GM12891 (cell line): ENCODE data around the gene WBP1.

ENCODE experiments used
- POLR2A ChIP-seq: IDR thresholded peaks from 2 replicates; pipeline ENCODE4 v1.6.1; 2011; ENCODE audit warnings: low read depth, low read length, control low read depth
- POLR2AphosphoS5 ChIP-seq: IDR thresholded peaks from 2 replicates; pipeline ENCODE4 v1.6.1; 2011; ENCODE audit warnings: low read depth, low read length, control low read depth
- POU2F2 ChIP-seq: IDR thresholded peaks from 2 replicates; pipeline ENCODE4 v1.6.1; 2011; ENCODE audit warnings: low read depth, mild to moderate bottlenecking, control low read depth, low read length, moderate library complexity
- TAF1 ChIP-seq: IDR thresholded peaks from 2 replicates; pipeline ENCODE4 v1.6.1; 2011; ENCODE audit warnings: low read depth, low read length, control low read depth

DNA sequence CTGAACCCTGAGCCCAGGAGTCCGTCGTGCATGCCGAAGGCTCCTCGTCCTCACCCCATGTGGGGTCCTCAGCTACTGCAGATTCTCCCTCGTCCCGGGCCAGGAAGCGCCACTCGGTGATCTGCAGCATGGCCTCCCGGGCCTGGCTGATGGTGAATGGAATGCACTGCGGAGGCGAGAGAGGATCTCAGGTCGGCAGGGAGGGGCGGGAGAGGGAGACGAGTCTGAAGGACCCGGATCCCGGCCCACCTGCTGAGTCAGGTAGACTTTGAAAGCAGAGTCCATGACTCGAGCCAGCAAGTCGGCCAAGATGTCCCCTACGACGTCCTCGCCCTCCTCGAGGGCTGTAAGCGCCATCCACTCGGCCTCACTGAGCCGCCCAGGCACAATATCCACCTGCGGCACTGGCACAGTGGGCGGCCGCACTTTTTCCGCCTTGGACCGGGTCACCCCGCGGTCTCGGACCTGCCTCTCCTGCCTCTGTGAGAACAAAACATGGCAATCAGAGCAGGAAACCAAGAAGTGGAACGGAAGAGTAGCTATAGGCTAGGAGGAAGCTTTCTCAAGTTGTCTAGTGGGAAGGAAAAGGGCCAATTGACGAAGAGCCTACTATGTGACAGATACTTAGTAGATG is 42.4 kb upstream of the WBP1 start:
- no peak for TF ChIP-seq POU2F2
- TF ChIP-seq POLR2A = no peak
- TF ChIP-seq POLR2AphosphoS5 = no peak
- TF ChIP-seq TAF1 = no peak
